Stimulated activated CD4-positive, alpha-beta T cell treated with anti-CD3 and anti-CD28 coated beads, Interleukin-2, amount 100 ng/mL, for 24 hours (primary cell): Measurements from ENCODE around the gene APOB.

Source experiments
- DNase-seq, 2 donors: peaks; one replicate each; pipeline ENCODE4 v3.0.0-alpha.2; 2020

Gene APOB, protein sequence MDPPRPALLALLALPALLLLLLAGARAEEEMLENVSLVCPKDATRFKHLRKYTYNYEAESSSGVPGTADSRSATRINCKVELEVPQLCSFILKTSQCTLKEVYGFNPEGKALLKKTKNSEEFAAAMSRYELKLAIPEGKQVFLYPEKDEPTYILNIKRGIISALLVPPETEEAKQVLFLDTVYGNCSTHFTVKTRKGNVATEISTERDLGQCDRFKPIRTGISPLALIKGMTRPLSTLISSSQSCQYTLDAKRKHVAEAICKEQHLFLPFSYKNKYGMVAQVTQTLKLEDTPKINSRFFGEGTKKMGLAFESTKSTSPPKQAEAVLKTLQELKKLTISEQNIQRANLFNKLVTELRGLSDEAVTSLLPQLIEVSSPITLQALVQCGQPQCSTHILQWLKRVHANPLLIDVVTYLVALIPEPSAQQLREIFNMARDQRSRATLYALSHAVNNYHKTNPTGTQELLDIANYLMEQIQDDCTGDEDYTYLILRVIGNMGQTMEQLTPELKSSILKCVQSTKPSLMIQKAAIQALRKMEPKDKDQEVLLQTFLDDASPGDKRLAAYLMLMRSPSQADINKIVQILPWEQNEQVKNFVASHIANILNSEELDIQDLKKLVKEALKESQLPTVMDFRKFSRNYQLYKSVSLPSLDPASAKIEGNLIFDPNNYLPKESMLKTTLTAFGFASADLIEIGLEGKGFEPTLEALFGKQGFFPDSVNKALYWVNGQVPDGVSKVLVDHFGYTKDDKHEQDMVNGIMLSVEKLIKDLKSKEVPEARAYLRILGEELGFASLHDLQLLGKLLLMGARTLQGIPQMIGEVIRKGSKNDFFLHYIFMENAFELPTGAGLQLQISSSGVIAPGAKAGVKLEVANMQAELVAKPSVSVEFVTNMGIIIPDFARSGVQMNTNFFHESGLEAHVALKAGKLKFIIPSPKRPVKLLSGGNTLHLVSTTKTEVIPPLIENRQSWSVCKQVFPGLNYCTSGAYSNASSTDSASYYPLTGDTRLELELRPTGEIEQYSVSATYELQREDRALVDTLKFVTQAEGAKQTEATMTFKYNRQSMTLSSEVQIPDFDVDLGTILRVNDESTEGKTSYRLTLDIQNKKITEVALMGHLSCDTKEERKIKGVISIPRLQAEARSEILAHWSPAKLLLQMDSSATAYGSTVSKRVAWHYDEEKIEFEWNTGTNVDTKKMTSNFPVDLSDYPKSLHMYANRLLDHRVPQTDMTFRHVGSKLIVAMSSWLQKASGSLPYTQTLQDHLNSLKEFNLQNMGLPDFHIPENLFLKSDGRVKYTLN (N-terminal part only)

DNA sequence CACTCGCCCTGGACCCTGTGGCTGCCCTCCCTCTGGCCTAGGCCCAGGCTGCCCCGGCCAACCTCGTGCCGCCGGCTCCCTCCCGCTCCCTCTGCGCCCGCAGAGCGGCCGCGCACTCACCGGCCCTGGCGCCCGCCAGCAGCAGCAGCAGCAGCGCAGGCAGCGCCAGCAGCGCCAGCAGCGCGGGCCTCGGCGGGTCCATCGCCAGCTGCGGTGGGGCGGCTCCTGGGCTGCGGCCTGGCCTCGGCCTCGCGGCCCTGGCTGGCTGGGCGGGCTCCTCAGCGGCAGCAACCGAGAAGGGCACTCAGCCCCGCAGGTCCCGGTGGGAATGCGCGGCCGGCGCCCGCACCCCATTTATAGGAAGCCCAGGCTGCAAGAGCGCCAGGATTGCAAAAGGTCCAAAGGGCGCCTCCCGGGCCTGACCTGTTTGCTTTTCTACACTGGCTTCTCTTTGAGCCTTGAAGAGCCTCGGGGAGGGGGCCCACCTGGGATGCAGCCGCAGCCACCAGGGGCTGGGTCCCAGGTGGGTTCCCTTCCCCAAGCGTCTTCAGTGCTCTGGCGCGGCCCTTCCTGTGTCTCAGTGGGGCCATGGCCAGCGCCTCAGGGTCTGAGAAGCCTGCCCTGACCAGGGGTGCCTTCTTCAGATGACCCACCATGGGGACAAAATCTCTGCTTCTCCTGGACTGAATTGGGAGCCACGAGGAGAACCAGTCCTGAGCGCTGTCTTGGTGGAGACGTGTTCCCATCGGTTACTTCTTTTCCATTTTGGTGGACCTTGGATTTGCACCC, at the start of gene APOB:
Gene APOB (minus strand): TSS at position 330 of the 789 bp plus-strand sequence. CDS start 128 bp downstream, at position 202.
- DNase-seq, result no peak

DNA sequence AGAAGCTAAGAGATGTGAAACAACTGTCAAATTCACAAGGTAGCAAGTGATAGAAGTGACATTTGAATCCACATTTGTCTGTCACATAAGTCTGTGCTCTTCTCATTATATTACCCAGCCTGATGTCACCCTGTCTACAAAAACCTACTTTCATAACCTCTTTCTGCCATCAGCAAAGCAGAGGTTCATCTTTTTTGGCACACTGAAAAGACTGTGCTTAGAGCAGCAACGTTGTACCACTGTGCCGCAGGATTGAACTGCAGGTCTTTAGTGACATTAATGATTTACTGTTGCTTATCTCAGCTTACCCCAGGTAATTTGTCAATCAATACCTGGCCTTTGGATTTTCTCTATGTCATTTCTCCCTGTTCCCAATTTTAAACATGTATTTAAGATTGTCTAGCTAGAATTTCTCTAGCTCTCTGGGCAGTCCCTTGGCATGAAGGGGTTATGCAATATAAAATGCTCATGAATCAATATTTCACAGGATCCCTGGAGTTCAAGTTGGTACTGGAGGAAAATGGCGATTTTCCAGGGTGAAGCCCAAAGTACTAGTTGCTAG, 48.5 kb upstream of the APOB start:
- DNase-seq, result no peak

DNA sequence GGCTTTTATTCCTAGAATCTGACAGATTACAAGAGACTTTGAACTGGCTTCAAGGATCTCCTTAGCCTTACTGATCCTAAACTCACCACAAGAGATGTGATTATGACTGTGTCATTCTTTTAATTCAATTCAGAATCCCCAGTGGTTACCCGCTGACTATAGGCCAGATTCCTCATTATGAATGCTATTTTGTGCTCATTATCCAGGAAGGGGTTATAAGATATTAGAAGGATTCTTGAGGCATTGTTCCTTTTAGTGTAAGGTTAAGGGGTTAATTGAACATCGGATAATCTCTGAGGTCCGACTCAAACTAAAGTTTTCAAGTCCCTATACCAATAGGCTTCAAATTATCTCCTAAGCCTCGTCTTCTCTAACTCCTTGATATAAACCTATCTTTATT, 40.5 kb upstream of the APOB start:
- DNase-seq, result no peak

DNA sequence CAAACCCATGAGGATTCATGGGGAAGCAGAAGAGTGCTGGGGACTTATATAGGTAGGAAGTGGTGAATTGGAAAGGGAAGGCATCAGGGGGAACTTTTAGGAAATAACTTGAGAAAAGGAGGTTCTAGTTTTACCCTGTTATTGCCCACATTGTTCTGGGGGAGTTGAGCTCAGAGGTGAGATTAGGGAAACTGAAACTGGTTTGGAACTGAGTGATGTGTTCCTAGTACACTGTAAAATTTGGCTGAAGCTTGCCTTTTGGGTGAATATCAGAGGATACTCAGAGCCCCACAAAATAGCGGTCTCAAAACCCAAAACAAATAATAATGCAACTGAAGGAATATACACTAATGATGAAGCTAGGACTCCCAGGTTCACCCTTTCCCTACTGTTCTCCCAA, 39.6 kb upstream of the APOB start:
- DNase-seq, result no peak

DNA sequence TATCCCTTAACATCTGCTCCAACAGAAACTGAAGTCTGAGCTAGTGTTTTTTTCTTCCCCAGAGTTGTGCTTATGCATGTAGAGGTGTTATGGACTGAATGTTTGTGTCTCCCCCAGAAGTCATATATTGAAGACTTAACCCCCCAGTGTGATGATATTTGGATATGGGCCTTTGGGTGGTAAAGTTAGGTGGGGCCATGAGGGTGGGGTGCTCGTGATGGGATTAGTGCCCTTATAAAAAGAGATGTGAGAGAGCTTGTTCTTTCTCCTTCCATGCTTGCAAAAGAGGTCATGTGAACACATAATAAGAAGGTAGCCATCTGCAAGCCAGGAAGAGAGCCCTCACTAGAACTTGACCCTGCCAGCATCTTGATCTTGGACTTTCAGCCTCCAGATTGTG, 34.4 kb upstream of the APOB start:
- DNase-seq, result no peak

DNA sequence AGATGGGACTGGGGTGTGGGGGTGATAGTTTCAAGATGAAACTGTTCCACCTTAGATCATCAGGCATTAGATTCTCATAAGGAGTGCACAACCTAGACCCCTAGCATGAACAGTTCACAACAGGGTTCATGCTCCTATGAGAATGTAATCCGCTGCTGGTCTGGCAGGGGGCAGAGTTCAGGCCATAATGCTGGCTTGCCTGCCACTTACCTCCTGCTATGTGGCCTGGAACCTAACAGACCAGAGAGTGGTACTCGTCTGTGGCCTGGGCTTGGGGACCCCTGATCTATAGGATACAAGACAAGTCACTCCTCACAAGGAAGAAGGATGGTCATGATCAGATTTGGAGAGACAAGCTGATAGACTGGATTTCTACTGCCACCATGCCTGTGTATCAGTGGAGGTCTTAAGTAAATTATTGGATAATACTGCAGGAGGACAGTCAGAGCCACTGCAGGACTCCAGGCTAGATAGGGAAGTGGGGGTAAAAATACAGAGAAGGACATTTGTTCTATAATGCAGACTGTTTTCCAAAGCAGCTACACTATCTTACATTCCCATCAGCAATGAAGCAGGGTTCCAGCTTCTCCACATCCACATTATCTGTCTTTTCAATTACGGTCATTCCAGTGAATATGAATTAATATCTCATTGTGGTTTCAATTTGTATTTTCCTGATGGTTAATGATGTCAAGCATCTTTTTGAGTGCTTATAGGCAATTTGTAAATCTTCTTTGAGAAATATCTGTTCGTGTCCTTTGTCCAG, 28.8 kb upstream of the APOB start:
- DNase-seq, result no peak

DNA sequence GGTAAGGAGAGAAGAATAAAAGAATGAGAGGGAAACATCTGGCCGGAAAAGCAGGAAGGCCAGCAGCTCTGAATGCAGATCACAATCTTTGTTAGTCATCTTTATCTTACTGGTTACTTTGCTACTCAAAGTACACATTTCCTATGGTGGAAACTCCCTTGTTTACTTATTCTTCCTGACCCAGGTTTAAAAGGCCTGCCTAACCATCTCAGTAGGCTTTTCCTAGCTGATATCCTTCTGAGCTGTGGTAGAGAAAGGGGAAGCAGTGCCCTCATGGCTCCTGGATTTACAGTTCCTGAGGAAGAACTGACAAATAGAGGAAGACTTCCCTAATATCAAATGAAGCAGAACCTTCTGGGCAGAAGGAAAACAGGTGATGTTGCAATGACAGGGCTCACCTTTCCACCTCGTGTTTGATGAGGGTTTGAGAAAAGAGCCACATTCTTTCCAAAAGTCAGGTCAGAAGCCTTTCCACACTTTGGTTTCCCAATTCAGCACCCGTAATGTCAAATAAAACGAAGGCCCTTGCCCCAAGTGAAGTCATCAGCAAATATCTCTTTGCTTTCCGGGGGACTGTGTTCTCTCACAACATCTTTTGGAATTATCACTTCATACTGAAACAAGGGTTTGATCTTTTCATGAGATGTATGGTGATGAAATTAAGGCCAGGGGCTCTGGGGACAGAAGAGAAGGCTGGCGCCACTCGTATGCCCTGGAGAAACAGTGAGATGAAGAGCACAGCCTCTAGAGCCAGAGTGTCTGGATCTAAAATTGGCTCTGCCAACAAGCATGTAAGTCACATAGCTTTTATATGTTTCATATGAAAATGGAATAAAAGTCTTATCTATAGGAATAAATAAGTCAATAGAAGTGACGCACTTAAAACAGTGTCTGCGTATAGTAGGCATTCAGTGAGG, 26.7 kb upstream of the APOB start:
- no peak for DNase-seq

DNA sequence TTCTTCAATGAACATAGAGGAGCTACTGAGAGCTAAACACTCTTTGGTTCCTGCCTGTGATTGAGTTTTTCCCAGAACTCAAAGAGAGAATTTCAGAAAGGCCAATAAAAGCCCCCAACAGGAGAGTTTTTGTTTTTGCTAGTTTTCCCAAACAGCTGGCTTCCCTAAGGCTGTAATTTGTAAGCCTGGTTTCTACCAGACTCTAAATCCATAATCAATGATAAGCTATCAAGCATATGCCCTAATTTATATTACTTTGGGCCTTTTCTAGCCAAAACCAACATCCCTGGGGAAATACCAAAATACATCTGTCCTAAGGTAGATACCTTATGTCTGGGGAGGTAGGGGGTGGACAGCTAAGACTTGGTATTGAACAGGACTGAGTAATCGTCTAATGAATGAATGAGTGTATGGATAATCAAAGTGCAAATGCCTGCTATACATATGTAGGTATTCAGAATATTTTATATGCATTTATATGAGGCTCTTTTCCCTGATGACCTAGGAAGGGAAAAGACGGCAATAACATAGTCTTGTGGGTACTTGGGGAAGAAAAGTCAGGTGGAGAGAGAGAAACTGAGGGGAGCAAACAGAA, 26.0 kb upstream of the APOB start:
- DNase-seq, result no peak

DNA sequence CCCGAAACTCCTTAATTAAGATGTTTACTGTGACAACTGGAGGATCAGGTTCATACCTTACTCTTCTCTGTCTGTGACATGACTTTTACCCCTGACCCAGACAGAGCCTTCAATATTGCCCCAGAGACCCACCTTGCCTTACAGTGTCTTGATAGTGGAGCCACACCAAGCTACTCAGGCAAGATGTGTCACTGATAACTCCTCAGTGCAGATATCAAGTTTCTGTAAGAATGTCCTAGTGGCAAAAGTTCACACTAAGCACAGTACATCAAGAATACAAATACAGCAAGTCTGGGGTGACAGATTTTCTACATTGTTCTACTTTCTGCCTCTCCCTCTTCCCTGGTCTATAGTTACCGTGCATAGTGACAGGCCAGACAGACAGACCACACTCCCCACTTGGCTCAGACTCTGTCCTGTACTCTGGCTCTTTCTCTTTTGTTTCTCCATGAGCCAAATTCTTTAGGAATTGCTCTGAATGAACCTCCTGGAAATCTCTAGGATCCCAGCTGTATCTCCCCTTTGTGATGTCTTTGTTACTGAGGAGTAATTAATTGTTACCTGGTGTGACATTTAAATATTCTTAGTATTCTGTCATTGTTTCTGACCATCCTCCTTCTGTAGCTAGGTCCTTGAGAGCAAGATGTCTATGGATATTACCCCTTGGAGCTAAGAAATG, 24.1 kb upstream of the APOB start:
- DNase-seq, result no peak

DNA sequence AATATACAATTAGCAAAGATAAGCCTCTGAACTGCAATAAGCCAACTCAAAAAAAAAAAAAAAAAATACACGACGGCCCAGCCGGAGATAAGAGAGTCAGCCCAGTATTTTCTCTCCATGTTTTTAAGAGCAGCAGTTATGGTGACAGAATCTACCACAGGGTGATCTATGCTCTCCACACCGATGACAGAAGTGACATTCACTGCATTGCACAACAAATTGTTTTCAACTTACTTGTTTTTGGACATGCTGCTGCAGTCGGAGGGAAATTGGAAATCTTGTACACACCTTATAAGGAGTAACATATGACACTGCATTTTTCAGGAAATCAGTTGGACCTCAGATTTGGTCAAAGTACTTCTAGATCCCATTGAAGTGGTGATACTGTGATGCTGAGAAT, 23.3 kb upstream of the APOB start:
- no peak for DNase-seq

DNA sequence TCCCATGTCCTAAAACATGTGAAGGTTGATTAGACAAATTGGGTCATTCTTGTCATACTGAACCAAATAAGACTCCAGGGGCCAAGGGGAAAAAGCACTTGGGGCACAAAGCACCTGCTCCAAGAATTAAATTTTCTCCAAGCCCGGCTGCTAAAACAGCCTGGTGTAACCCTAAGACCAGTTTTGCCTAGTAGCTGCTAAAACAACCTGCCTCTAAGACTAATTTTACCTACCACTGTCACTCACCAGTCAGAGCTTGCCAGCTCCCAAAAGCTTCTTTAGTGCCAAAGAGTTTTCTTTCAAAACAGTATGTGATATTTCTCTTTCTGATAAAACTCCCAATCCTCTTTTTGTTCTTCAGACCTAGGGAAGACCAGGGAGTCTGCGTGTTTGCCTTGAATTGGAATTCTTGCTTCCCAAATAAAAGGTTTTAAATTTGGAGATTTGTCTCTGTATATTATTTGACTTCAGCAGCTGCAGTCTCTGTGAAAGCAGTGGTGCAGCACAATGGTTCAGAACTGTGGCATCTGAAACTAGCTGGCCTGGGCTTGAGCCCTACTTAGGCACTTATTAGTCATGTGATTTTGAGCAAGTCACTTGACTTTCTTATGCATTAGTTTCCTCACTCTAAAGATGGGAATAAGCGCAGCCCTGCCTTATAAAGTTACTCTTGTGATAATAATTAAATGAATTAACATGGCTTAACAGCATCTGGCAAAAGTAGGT, 16.2 kb upstream of the APOB start:
- no peak for DNase-seq

DNA sequence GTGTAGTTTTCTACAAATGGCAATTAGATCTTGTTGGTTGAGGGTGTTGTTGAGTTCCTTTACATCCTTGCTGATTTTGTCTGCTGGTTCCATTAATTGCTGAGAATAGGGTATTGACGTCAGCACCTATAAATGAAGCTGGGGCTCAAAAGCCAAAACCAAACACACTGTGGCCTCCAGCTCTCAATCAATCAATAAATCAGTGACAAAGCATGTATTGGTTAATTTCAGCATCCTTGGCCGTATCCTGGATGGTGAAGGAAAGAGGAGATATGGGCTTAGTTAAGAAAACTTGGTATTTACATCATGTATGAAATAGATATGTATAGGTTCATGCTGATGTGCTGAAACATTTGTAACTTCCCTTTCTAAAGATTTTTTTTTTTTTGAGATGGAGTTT, 13.2 kb upstream of the APOB start:
- DNase-seq, result no peak

DNA sequence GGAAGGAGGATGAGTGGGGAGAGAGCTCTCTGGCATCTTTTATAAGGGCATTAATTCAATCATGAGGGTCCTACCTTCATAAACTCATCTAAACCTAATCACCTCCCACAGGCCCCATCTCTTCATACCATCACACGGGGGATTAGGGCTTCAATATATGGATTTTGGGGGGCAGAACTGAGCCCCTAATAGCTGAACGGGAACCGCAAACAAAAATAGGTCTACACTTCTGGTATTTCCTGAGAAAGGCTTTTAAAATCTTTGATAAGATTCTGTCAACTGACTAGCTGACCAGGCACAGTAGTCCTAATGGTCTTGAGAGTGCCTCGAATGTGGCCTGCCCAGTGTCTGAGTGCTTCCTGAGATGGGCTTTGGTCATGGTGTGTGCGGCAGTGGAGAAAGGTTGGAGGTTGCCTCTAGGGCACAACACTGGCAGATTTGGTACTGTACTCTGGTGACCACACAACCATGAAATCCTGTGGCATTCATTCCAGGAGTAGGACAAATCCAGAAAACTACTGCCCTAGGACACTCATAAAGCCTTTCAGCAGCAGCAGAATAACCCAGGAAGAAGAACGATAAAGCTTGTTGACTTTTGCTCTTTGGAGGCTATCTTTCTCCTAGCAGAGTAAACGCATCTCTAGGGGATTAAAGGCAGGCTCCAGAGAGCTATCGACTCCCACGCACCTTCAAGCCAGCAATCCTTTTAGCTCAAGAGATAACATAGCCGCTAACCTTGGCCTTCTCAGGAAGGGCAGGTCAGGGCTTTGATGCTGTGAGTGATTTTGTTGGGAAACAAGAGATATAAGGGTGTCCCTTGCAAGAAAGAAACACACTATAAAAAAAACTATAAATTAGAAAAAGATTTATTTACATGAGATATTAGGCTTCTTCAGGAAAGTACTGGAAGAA, 12.3 kb upstream of the APOB start:
- no peak for DNase-seq

DNA sequence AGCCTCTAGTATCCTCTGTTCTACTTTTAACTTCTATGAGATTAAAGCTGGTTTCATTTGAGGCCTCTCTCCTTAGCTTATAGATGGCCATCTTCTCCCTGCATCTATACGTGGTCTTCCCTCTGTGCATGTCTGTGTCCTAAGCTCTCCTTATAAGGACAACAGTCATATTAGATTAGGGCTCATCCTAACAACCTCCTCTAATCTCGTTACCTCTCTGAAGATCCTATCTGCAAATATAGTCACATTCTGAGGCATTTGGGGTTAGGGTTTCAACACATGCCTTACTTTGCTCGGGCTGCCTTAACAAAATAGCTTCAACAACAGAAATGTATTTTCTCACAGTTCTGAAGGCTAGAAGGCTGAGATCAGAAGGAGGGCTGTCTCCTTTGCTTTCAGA, 11.6 kb upstream of the APOB start:
- no peak for DNase-seq

DNA sequence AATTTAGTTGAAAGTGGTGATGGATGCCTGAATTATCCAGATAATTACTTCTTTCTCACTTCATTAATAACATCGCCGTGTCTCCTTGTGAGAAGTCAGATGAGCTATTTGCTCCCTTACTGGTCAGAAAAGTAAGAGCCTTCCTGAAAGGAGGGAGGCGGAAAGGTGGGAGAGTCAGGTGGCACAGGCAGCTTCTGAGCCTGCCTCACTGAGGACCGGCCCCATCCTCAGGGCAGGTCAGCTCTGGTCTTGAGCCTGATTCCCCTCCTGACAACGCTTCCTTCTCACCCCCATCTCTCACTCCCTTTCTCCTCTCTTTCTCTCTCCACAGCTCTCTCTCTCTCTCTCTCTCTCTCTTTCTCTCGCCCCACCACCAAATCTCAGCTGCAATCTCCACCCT, 10.1 kb upstream of the APOB start:
- DNase-seq, result no peak

DNA sequence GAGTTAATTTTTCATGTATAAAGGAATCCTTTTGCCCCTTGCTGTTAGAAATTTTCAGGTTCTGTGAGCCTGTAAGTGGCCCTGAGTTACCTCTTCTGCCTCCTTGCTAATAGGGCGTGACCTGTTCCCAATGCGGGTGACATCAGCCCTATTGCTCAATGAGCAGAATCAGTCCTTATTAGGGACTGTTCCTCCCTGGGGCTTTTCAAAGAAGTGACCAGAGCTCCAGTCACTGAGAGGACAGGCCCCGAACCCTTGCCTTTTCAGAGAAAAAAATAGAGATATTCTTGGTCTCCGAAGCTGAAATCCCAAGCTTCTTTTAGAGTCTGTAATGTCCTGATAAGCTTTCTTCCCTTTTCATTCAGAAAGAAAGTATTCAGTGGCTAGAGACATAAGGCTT, 8.2 kb upstream of the APOB start:
- no peak for DNase-seq

DNA sequence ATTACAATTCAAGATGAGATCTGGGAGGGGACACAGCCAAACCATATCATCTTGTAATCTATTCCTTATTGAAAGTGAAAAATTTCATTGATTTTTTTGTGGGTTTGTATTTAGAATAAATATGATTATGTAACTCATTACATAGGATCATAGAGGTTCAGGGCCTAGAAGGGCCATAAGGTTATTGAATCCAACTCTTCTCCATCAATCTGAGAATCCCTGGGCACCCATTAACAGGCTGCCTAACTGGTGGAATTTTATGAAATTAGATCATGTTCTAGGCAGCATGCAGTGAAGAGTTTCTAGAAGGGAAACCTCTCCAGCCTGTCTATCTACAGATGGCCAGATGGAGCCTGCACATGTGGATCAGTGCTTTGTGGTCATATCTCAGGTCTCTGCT, 6.3 kb upstream of the APOB start:
- DNase-seq, result no peak
